ENCODE measurements around the gene MMP24OS. TPM values are rescaled to one million over a fixed set of nuclear protein-coding genes. Genes with fewer than 3 reads are reported as not detected.

Gene MMP24OS
- total RNA-seq, 2 experiments from 2014 or later: 26.4 to 29.2 TPM

DNA sequence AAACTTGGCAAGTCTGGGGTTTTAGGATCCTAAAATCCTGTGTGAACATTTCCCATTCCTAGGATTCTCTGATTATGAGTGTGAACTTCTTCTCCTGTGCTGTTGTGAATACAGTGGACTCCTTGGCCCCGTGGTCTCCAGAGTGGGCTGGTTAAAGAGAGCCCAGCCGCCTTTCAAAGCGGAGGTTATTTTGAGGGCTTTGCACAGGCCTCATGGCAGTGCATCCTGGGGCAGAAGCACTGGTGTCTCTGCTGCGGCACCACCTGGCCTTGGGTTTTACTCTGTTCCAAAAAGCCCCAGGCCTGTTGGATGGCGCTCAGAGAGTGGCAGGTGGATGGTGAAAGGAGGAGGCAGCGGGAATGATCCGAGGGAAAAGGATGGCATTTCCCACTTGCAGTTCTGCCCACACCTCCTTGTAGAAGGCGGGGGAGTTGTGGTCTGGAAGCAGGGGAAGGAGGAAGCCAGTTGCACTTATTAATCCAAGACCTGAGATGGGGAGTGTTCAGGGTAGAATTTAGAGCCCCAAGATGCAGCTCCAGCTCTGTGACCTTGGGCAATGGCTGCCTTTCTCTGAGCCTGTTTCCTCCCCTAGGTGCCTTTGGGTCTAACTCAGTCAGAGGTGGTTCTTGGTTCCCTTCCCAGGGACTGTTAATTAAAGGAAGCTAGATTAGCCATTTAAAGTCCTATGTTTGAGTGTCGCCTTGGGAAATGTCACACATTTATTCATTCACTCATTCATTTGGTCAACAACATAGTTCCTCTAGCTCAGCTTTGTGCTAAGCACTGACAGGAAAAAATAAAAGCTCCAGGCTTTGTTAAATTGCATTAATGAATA lies 29.1 kb downstream of the MMP24OS start:
- Mint-ChIP-seq H3K9me3 (no peaks in the 10 kb centered on the region), H3K36me3 (ENCODE audit: low read depth) (no peaks in the 10 kb centered on the region), H3K27me3 (ENCODE audit: low read depth) (no peaks in the 10 kb centered on the region), H3K27ac (no peak overlapping the region), H3K4me3 (no peak overlapping the region), H3K4me1 (ENCODE audit: low read depth) (peaks cover 9% of the 10 kb centered on the region)
- DNase-seq: no peak
- intact Hi-C loops (cut with micrococcal nuclease): no loop called here
- CTCF ChIA-PET: interaction anchor here (0.6 kb wide), 1 partner anchor 440 kb away, joined by 7 read pairs; no protein-coding TSS in a partner anchor

DNA sequence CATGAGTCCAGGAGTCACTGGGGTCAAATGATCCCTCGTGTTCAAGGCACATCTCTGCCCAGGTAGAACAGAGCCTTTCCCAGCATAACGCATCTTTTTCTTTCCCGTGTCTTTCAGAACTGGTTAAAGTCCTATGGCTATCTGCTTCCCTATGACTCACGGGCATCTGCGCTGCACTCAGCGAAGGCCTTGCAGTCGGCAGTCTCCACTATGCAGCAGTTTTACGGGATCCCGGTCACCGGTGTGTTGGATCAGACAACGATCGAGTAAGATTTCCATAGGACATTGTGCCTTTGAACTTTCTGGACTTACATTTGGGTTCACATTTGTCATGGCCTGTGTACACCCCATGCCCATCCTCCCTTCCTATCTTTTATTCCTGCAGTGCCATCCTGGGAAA lies 31.2 kb downstream of the MMP24OS start:
- Mint-ChIP-seq H3K36me3 (ENCODE audit: low read depth) (no peaks in the 10 kb centered on the region), H3K27ac (no peak overlapping the region), H3K9me3 (no peaks in the 10 kb centered on the region), H3K4me1 (ENCODE audit: low read depth) (peaks cover under 1% of the 10 kb centered on the region), H3K4me3 (no peak overlapping the region), H3K27me3 (ENCODE audit: low read depth) (no peaks in the 10 kb centered on the region)
- CTCF ChIA-PET: interaction anchor here (0.6 kb wide), 1 partner anchor 1416 kb away, joined by 4 read pairs; no protein-coding TSS in a partner anchor
- intact Hi-C loops (cut with micrococcal nuclease): no loop called here
- no peak for DNase-seq

DNA sequence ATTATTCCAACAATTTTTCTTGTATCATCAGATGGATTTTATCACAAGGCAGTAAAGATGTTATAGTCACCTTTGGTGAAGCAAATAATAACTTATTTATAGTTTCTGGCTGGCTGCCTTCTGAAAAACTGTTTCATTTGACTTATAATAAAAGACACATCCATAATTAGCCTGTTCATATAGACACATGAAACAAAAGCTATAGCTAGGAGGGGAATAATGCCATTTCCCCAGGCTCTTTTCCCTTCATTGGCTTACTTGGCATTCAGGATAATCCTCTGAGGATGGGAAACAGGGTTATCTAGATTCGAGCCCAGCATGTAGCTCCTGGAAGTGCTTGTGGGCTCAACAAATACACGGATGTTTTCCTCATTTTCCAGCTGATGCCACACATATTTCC lies 33.9 kb downstream of the MMP24OS start:
- Mint-ChIP-seq H3K27ac (no peak overlapping the region), H3K36me3 (ENCODE audit: low read depth) (no peaks in the 10 kb centered on the region), H3K4me1 (ENCODE audit: low read depth) (no peaks in the 10 kb centered on the region), H3K4me3 (no peak overlapping the region), H3K9me3 (no peaks in the 10 kb centered on the region), H3K27me3 (ENCODE audit: low read depth) (no peaks in the 10 kb centered on the region)
- CTCF ChIA-PET: no interaction called here
- DNase-seq: no peak
- intact Hi-C loops (cut with micrococcal nuclease): no loop called here

DNA sequence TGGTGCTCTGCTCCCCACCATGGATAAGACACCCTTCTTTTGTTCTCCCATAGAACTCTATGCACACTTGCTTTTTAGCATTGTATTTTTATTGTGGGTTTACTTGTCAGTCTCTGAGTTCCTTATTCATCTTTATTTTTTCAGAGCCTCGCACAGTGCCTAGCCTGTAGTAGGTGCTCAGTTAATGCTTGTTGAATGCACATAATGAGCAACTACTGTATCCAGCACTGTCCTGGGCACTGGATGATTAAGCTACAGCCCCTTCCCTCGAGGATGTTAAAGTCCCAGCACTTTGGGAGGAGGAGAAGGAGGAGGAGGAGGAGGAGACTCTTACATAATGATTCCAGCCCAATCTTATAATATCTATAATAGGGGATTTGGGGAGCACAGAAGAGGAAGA lies 34.6 kb downstream of the MMP24OS start:
- DNase-seq: no peak
- H3K27me3 Mint-ChIP-seq (ENCODE audit: low read depth): no peaks in the 10 kb centered on the region
- intact Hi-C loops (cut with micrococcal nuclease): no loop called here
- no peaks in the 10 kb centered on the region for H3K9me3 Mint-ChIP-seq
- H3K36me3 Mint-ChIP-seq (ENCODE audit: low read depth): no peaks in the 10 kb centered on the region
- H3K4me1 Mint-ChIP-seq (ENCODE audit: low read depth): no peaks in the 10 kb centered on the region
- H3K4me3 Mint-ChIP-seq: no peak overlapping the region
- no peak overlapping the region for H3K27ac Mint-ChIP-seq
- CTCF ChIA-PET: no interaction called here

DNA sequence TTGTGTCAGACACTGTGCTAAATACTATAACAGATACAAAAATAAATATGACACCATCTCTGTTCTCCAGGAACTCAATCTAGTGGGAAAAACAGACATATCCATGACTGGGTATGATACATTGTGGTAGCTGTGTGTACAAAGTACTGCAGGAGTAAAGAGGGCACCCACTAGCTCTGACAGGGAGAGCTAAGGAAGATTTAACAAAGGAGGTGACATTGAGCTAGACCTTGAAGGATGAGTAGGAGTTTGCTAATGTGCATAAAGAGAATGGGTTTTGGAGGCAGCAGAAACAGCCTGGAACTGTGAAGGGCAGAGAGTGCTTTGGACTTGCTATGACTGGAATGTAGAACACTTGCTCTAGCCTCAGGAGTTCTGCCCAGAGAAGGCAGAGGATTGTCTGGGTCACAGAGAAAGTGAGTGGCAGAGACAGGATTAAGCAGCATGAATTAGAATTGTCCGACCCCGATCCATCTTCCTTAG lies 37.1 kb downstream of the MMP24OS start:
- Mint-ChIP-seq H3K36me3 (ENCODE audit: low read depth) (peaks cover 8% of the 10 kb centered on the region), H3K4me1 (ENCODE audit: low read depth) (no peaks in the 10 kb centered on the region), H3K27me3 (ENCODE audit: low read depth) (no peaks in the 10 kb centered on the region), H3K4me3 (no peak overlapping the region), H3K9me3 (no peaks in the 10 kb centered on the region), H3K27ac (no peak overlapping the region)
- CTCF ChIA-PET: no interaction called here
- intact Hi-C loops (cut with micrococcal nuclease): no loop called here
- no peak for DNase-seq

DNA sequence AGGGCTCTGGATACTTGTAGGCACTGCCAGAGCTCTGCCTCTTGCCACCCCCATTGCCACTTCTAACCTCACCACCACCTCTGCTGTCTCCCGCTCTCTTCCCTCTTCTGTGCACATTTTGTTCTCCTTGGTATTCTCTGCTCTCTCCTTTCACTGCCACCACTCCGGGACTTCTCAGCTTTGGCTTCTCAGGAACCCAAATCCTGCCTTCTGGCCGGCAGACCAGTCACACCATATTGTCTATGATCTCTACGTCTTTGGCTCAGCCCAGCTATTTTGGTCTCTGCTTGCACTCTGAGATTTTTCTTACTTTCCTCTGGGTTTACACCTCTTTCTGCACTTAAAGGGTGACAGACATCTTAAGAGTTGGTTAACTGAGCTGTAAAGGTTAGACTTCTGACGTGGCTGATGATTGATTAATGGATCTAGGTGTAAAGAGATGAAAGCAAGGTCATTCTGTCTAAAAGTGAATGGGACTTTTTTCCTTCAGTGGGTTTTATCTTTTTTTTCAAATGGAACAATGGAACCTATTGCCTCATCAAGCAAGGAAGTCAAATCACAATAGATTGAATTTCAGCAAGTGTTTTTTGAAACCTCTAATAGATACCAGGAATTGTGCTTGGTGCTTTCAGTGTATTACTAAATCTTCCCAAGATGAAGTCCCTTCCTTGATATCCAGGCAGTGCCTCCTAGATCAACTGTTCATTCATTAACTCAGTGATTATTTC lies 37.7 kb downstream of the MMP24OS start:
- no peaks in the 10 kb centered on the region for H3K9me3 Mint-ChIP-seq
- DNase-seq: no peak
- H3K27me3 Mint-ChIP-seq (ENCODE audit: low read depth): no peaks in the 10 kb centered on the region
- no peaks in the 10 kb centered on the region for H3K4me1 Mint-ChIP-seq (ENCODE audit: low read depth)
- peaks cover 8% of the 10 kb centered on the region for H3K36me3 Mint-ChIP-seq (ENCODE audit: low read depth)
- no peak overlapping the region for H3K27ac Mint-ChIP-seq
- CTCF ChIA-PET: interaction anchor here (0.5 kb wide), 1 partner anchor 288 kb away, joined by 3 read pairs; no protein-coding TSS in a partner anchor
- H3K4me3 Mint-ChIP-seq: no peak overlapping the region
- intact Hi-C loops (cut with micrococcal nuclease): no loop called here

DNA sequence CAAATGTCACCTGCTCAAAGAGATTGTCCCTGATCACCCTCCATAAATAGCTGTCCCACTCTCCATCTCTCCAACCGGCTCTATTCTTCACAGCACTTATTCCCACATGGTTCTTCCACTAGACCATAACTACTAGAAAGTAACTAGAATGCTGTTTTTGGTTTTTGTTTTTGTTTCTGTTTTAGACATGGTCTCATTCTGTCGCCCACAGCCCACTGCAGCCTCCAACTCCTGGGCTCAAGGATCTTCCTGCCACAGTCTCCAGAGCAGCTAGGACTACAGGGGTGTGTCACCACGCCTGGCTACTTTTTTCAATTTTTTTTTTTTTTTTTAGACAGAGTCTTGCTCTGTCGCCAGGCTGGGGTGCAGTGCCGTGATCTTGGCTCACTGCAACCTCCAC lies 39.2 kb downstream of the MMP24OS start:
- no peak overlapping the region for H3K4me3 Mint-ChIP-seq
- peaks cover 10% of the 10 kb centered on the region for H3K36me3 Mint-ChIP-seq (ENCODE audit: low read depth)
- H3K27ac Mint-ChIP-seq: no peak overlapping the region
- H3K27me3 Mint-ChIP-seq (ENCODE audit: low read depth): no peaks in the 10 kb centered on the region
- H3K9me3 Mint-ChIP-seq: no peaks in the 10 kb centered on the region
- no peaks in the 10 kb centered on the region for H3K4me1 Mint-ChIP-seq (ENCODE audit: low read depth)
- CTCF ChIA-PET: no interaction called here
- intact Hi-C loops (cut with micrococcal nuclease): no loop called here
- DNase-seq: no peak

DNA sequence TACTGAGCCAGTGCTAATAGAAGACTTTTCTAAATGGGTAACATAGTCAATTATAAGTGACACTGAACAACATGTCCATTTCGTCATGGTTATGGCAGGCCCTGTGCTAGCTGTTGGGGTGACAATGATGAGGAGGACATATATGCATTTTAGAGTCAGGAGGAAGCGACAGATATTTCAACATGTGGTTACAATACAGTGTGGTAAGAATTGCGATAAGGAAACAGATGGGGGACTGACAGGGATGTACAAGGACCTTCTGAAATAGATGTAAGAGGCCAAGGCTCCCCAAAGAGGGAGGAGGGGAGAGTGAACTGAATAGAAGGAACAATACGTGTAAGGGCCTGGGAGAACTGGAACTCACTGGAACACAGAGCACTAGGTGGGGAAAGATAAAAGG lies 39.8 kb downstream of the MMP24OS start:
- H3K9me3 Mint-ChIP-seq: no peaks in the 10 kb centered on the region
- H3K27ac Mint-ChIP-seq: no peak overlapping the region
- CTCF ChIA-PET: interaction anchor here (0.9 kb wide), 1 partner anchor 17 kb away, joined by 3 read pairs; no protein-coding TSS in a partner anchor
- H3K4me3 Mint-ChIP-seq: no peak overlapping the region
- DNase-seq: no peak
- intact Hi-C loops (cut with micrococcal nuclease): no loop called here
- H3K4me1 Mint-ChIP-seq (ENCODE audit: low read depth): no peaks in the 10 kb centered on the region
- no peaks in the 10 kb centered on the region for H3K27me3 Mint-ChIP-seq (ENCODE audit: low read depth)
- H3K36me3 Mint-ChIP-seq (ENCODE audit: low read depth): peaks cover 10% of the 10 kb centered on the region

DNA sequence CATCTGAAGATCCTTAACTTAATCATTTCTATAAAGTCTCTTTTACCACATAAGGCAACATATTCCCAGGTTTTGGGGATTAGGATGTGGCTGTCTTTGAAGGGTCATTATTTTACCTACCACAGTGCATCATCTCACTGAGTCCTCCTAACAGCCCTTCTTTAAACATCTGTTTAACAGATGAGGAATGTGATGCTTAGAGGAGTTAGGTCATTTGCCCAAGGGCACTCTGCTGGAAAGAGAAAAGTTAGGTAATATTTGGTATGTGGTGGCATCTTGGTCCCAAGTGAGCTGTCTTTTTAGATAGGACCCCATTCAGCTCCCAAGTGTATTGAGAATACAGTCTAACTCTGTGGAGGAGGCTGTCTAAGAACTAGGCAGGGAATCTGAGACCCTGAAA lies 40.4 kb downstream of the MMP24OS start:
- no peak for DNase-seq
- H3K36me3 Mint-ChIP-seq (ENCODE audit: low read depth): peaks cover 10% of the 10 kb centered on the region
- no peaks in the 10 kb centered on the region for H3K9me3 Mint-ChIP-seq
- H3K4me1 Mint-ChIP-seq (ENCODE audit: low read depth): no peaks in the 10 kb centered on the region
- no peak overlapping the region for H3K27ac Mint-ChIP-seq
- intact Hi-C loops (cut with micrococcal nuclease): no loop called here
- H3K27me3 Mint-ChIP-seq (ENCODE audit: low read depth): no peaks in the 10 kb centered on the region
- CTCF ChIA-PET: interaction anchor here (0.9 kb wide), 1 partner anchor 18 kb away, joined by 3 read pairs; no protein-coding TSS in a partner anchor
- no peak overlapping the region for H3K4me3 Mint-ChIP-seq

DNA sequence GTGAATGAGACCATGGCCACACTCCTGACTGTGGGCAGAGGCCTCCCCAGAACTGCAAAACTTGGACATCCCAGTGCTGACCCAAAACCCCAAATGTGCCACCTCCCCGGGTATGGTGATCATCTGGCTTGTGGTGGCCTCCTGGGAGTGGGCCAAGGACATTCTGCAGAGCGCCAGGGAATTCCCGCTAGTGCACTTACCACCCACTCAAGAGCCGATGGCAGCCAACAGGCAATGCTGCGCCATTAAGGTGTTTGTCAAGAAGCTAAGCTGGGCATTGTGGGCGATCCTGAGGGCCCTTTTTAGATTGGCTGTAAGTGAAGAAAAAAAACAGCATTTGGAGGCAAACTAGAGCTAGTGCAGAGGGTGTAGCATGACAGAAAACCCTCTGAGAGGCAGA lies 42.0 kb downstream of the MMP24OS start:
- DNase-seq: no peak
- Mint-ChIP-seq H3K36me3 (ENCODE audit: low read depth) (peaks cover 16% of the 10 kb centered on the region), H3K27me3 (ENCODE audit: low read depth) (no peaks in the 10 kb centered on the region), H3K4me1 (ENCODE audit: low read depth) (no peaks in the 10 kb centered on the region), H3K4me3 (no peak overlapping the region), H3K27ac (no peak overlapping the region), H3K9me3 (no peaks in the 10 kb centered on the region)
- CTCF ChIA-PET: no interaction called here
- intact Hi-C loops (cut with micrococcal nuclease): no loop called here

DNA sequence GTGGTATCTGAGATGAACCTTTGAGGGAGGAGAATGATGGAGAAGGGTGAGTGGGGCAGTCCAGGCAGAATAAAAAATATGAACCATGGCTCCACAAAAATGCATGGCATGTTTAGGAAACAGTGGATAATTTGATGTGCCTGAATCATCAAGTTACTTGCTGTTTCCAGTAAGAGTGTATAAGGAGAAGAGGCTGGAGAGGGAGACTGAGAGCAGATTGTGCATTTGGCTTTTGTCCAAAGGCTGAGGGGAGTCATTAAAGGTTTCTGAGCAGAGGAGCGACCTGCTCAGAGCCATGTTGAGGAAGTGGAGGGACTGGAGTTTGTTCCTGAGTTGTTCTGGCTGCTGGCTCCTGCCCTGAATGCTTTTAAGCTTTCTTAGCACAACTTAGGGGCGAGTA lies 45.3 kb downstream of the MMP24OS start:
- H3K9me3 Mint-ChIP-seq: no peaks in the 10 kb centered on the region

DNA sequence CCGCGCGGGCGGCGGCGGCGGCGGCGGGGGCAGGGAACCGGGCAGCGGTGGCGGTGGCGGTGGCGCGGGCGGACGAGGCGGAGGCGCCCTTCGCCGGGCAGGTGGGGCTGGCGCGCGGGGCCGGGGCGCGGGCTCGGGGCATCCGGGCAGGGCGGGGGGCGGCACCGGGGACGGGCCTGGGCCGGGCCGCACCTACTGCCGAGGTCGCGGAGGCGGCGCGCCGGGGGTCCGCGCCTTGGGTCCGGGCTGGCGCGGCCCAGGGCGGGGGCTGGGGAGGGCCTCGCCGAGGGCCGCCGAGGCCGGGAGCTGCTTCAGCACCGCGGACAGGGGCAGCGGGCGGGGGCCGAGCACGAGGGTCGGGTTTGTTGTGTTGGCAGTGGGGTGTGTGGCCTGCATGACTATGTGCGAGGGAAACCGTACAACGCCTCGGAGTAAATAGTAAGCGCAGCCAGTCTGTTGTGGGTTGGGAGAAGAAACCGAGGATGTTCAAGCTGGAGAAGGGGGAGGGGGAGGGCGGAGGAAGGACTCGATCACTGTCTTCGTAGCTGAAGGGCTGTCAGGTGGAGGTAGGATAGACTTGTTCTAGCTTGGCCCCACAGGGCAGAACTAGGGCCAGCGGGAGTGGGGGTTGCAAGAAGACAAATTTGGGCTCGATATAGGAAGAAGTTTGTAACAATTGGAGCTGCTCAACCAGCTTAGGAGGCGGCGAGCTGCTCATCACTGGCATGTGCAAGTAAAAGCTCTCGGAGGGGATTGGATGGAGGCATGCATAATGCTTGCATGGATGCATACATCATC lies 50.8 kb downstream of the MMP24OS start:
- CTCF ChIA-PET: interaction anchor here (1.0 to 1.1 kb wide), 2 partner anchors 102 to 131 kb away, joined by 3 to 5 read pairs; no protein-coding TSS in a partner anchor
- Mint-ChIP-seq H3K4me1 (ENCODE audit: low read depth) (peaks cover 7% of the 10 kb centered on the region), H3K4me3 (peak overlapping the region; percentile 58), H3K27ac (no peak overlapping the region), H3K36me3 (ENCODE audit: low read depth) (peaks cover 16% of the 10 kb centered on the region), H3K9me3 (no peaks in the 10 kb centered on the region), H3K27me3 (ENCODE audit: low read depth) (peaks cover 21% of the 10 kb centered on the region)
- peak; percentile 58 for DNase-seq
- intact Hi-C loops (cut with micrococcal nuclease): no loop called here

More for the DNA sequence above, 45.3 kb downstream of the MMP24OS start:
- H3K4me3 Mint-ChIP-seq: no peak overlapping the region
- DNase-seq: no peak
- CTCF ChIA-PET: no interaction called here
- H3K4me1 Mint-ChIP-seq (ENCODE audit: low read depth): no peaks in the 10 kb centered on the region
- peaks cover 17% of the 10 kb centered on the region for H3K36me3 Mint-ChIP-seq (ENCODE audit: low read depth)
- no peak overlapping the region for H3K27ac Mint-ChIP-seq
- peaks cover 4% of the 10 kb centered on the region for H3K27me3 Mint-ChIP-seq (ENCODE audit: low read depth)
- intact Hi-C loops (cut with micrococcal nuclease): no loop called here

Measured in activated naive CD4-positive, alpha-beta T cell treated with anti-CD3 and anti-CD28 coated beads for 36 hours (primary cell).